22Rv1 (cell line): Measurements from ENCODE around the gene MYCBPAP.
A peak's percentile ranks its signal among the peaks of the same experiment; 100 is the strongest.

Experiments
- H3K27ac ChIP-seq: fragments of 450-650 bp; 2 replicates; pipeline ENCODE4 v1.5.1; 2017
- CTCF ChIP-seq: fragments of 450-650 bp; IDR thresholded peaks from 2 replicates; pipeline ENCODE4 v1.5.1; 2017; ENCODE audit warnings: mild to moderate bottlenecking
- ZFX ChIP-seq: fragments of 450-650 bp; IDR thresholded peaks from 2 replicates; pipeline ENCODE4 v1.6.1; 2017; ENCODE audit warnings: antibody characterized with exemption, borderline replicate concordance

MYCBPAP gene

GRCh38 chr17:50541402-50541715 is 33.1 kb downstream of the MYCBPAP start:
- H3K27ac ChIP-seq: peak overlapping the region; percentile 100

GRCh38 chr17:50541716-50542688 is 33.8 kb downstream of the MYCBPAP start:
- peak; percentile 14; the same call in 1 of the 2 replicates for TF ChIP-seq CTCF
- TF ChIP-seq ZFX: no peak
- H3K27ac ChIP-seq: peak overlapping the region; percentile 100

More at GRCh38 chr17:50541402-50541715, 33.1 kb downstream of the MYCBPAP start:
- no peak for TF ChIP-seq ZFX
- TF ChIP-seq CTCF: no peak

- no peak for TF ChIP-seq ZFX
- TF ChIP-seq CTCF: no peak
- peak overlapping the region; percentile 100 for H3K27ac ChIP-seq
Measured at GRCh38 chr17:50542795-50543774, 34.8 kb downstream of the MYCBPAP start.

- H3K27ac ChIP-seq: peak overlapping the region; percentile 100
- TF ChIP-seq CTCF: no peak
- no peak for TF ChIP-seq ZFX
Measured at GRCh38 chr17:50544516-50544915, 36.3 kb downstream of the MYCBPAP start.

- TF ChIP-seq CTCF (no peak), ZFX (no peak)
- peak overlapping the region; percentile 100; the same call in 1 of the 2 replicates for H3K27ac ChIP-seq
Measured at GRCh38 chr17:50545311-50545710, 37.1 kb downstream of the MYCBPAP start.

GRCh38 chr17:50546701-50547034 is 38.4 kb downstream of the MYCBPAP start:
- no peak for TF ChIP-seq CTCF
- TF ChIP-seq ZFX: no peak
- H3K27ac ChIP-seq: peak overlapping the region; percentile 85
